Activated CD8-positive, alpha-beta T cell treated with anti-CD3 and anti-CD28 coated beads for 36 hours (primary cell): Measurements from ENCODE around the gene PON2. TPM values are rescaled to one million over a fixed set of nuclear protein-coding genes. Genes with fewer than 3 reads are reported as not detected.

Experiments used
- ATAC-seq: fragments of 200-7000 bp; cut with Tn5 transposase; one replicate; pipeline ENCODE4 v1.10.0; 2021; ENCODE audit warnings: mild to moderate bottlenecking, moderate library complexity
- CTCF ChIA-PET: fragments of 350-600 bp; sonication (Branson Sonifier 250); formaldehyde crosslinking; loops from one replicate; lab custom pipeline; 2021; ENCODE audit warnings: antibody characterized with exemption; lab: Charles Lee
- POLR2A ChIA-PET: fragments of 350-600 bp; sonication (Branson Sonifier 250); formaldehyde crosslinking; loops from one replicate; lab custom pipeline; 2021; ENCODE audit warnings: antibody characterized with exemption; lab: Charles Lee
- DNase-seq: peaks from one replicate; pipeline ENCODE4 v3.0.0-alpha.2; 2020
- H3K27ac Mint-ChIP-seq: one replicate; pipeline ENCODE4 v1.8.0; 2021; ENCODE audit warnings: mild to moderate bottlenecking, mixed read lengths
- H3K27me3 Mint-ChIP-seq: one replicate; pipeline ENCODE4 v1.8.0; 2021; ENCODE audit warnings: mixed read lengths
- H3K36me3 Mint-ChIP-seq: one replicate; pipeline ENCODE4 v1.8.0; 2021; ENCODE audit warnings: low read depth, mixed read lengths
- H3K4me1 Mint-ChIP-seq: one replicate; pipeline ENCODE4 v1.8.0; 2021; ENCODE audit warnings: low read depth, mixed read lengths
- H3K4me3 Mint-ChIP-seq: one replicate; pipeline ENCODE4 v1.8.0; 2021; ENCODE audit warnings: mild to moderate bottlenecking, moderate library complexity, mixed read lengths
- H3K9me3 Mint-ChIP-seq: one replicate; pipeline ENCODE4 v1.8.0; 2021; ENCODE audit warnings: mixed read lengths
- CTCF ChIP-seq: fragments of 200-600 bp; IDR thresholded peaks from one replicate; pipeline ENCODE4 v1.8.0; 2022; ENCODE audit warnings: antibody characterized with exemption, mild to moderate bottlenecking
- intact Hi-C: fragments of 100-400 bp; cut with micrococcal nuclease; formaldehyde crosslinking; loops from one replicate; pipeline ENCODE4 v1.10.0; 2022
- total RNA-seq, 2 experiments: library from RNA; stranded (reverse); gene quantifications; one replicate each; pipeline ENCODE4 v1.2.3, GENCODE V29; 2021

PON2 gene
- total RNA-seq, 2 experiments from 2014 or later, result 3.5 to 3.7 TPM

- POLR2A ChIA-PET, result no interaction called here
These were observed 67.2 kb downstream of the PON2 start for GRCh38 chr7:95367606-95368005.

GRCh38 chr7:95365151-95365550, 69.7 kb downstream of the PON2 start:
- Mint-ChIP-seq H3K9me3 (no peaks in the 10 kb centered on the region), H3K27ac (no peak overlapping the region), H3K36me3 (no peaks in the 10 kb centered on the region), H3K4me3 (no peak overlapping the region), H3K27me3 (peaks cover 4% of the 10 kb centered on the region), H3K4me1 (no peaks in the 10 kb centered on the region)
- intact Hi-C loops, result no loop called here
- no peak for DNase-seq
- ChIA-PET CTCF (no interaction called here), POLR2A (no interaction called here)
- no peak for ATAC-seq
- no peak for TF ChIP-seq CTCF

More at GRCh38 chr7:95367606-95368005, 67.2 kb downstream of the PON2 start:
- ATAC-seq, result no peak
- Mint-ChIP-seq H3K27ac (no peak overlapping the region), H3K36me3 (no peaks in the 10 kb centered on the region), H3K9me3 (no peaks in the 10 kb centered on the region), H3K27me3 (peaks cover 4% of the 10 kb centered on the region), H3K4me3 (no peak overlapping the region), H3K4me1 (no peaks in the 10 kb centered on the region)
- intact Hi-C loops, result no loop called here
- no peak for DNase-seq
- CTCF ChIA-PET, result interaction anchor here (1.4 kb wide), 1 partner anchor 11 kb away, joined by 3 read pairs; no protein-coding TSS in a partner anchor
- no peak for TF ChIP-seq CTCF

GRCh38 chr7:95357623-95358022, 77.2 kb downstream of the PON2 start:
- no peak for TF ChIP-seq CTCF
- intact Hi-C loops, result no loop called here
- no peak for DNase-seq
- ChIA-PET POLR2A (no interaction called here), CTCF (no interaction called here)
- H3K36me3 Mint-ChIP-seq, result no peaks in the 10 kb centered on the region
- H3K27me3 Mint-ChIP-seq, result peaks cover 7% of the 10 kb centered on the region
- no peak overlapping the region for H3K4me3 Mint-ChIP-seq
- H3K9me3 Mint-ChIP-seq, result no peaks in the 10 kb centered on the region
- ATAC-seq, result no peak
- no peaks in the 10 kb centered on the region for H3K4me1 Mint-ChIP-seq
- no peak overlapping the region for H3K27ac Mint-ChIP-seq

Other genes starting within 250 kb of the PON2 start
- not detected for gene PON1, start 110.5 kb downstream of the PON2 start, total RNA-seq
- gene PON3, start 38.7 kb downstream of the PON2 start, total RNA-seq, result not detected
- not detected for gene ASB4, start 50.9 kb upstream of the PON2 start, total RNA-seq
- not detected for gene PDK4, start 161.5 kb upstream of the PON2 start, total RNA-seq